NCI-H526 treated with DMSO at 0.1 percent for 48 hours (cell line): ENCODE data around the gene ZNF438.
"Not testable (repeated sequence)": the region's sequence is repeated elsewhere in the genome, so short reads cannot be mapped to it uniquely, and the experiment has no call there.

Experiments used
- DNase-seq: peaks from one replicate; lab custom pipeline; 2025; lab: John Stamatoyannopoulos, UW

ZNF438 gene

GRCh38 chr10:31031558-31032257 is at the start of gene ZNF438:
Gene ZNF438, minus strand, starts transcription at chr10:31031865. Its CDS starts 154,831 bp downstream, at chr10:30877034.
- DNase-seq = peak; percentile 65

GRCh38 chr10:31076610-31076988 is 44.9 kb upstream of the ZNF438 start:
- no peak for DNase-seq

- DNase-seq = no peak
These were observed 44.4 kb upstream of the ZNF438 start for GRCh38 chr10:31075881-31076609.

- DNase-seq = no peak
These were observed 43.8 kb upstream of the ZNF438 start for GRCh38 chr10:31075434-31075833.

GRCh38 chr10:31074722-31075086 is 43.0 kb upstream of the ZNF438 start:
- no peak for DNase-seq

GRCh38 chr10:31073996-31074721 is 42.5 kb upstream of the ZNF438 start:
- DNase-seq = no peak

- DNase-seq = no peak
These were observed 41.5 kb upstream of the ZNF438 start for GRCh38 chr10:31073211-31073610.

- no peak for DNase-seq
These were observed 40.8 kb upstream of the ZNF438 start for GRCh38 chr10:31072451-31072850.

- no peak for DNase-seq
These were observed 39.8 kb upstream of the ZNF438 start for GRCh38 chr10:31071232-31072005.

GRCh38 chr10:31070691-31071090 is 39.0 kb upstream of the ZNF438 start:
- DNase-seq = no peak

GRCh38 chr10:31070025-31070424 is 38.4 kb upstream of the ZNF438 start:
- no peak for DNase-seq

GRCh38 chr10:31069411-31069810 is 37.7 kb upstream of the ZNF438 start:
- no peak for DNase-seq

- no peak for DNase-seq
These were observed 32.7 kb upstream of the ZNF438 start for GRCh38 chr10:31064348-31064747.

GRCh38 chr10:31063841-31064240 is 32.2 kb upstream of the ZNF438 start:
- no peak for DNase-seq

GRCh38 chr10:31062856-31063255 is 31.2 kb upstream of the ZNF438 start:
- DNase-seq = no peak

- no peak for DNase-seq
These were observed 30.3 kb upstream of the ZNF438 start for GRCh38 chr10:31061941-31062340.

- no peak for DNase-seq
These were observed 27.4 kb upstream of the ZNF438 start for GRCh38 chr10:31058795-31059703.

- DNase-seq = not testable (repeated sequence)
These were observed 25.0 kb upstream of the ZNF438 start for GRCh38 chr10:31056678-31057077.

- no peak for DNase-seq
These were observed 24.0 kb upstream of the ZNF438 start for GRCh38 chr10:31055573-31056251.

GRCh38 chr10:31051703-31052102 is 20.0 kb upstream of the ZNF438 start:
- DNase-seq = no peak

- DNase-seq = no peak
These were observed 11.0 kb upstream of the ZNF438 start for GRCh38 chr10:31042670-31043069.
